Stimulated activated CD4-positive, alpha-beta T cell treated with anti-CD3 and anti-CD28 coated beads, Interleukin-12 subunit alpha, Interleukin-12 subunit beta, amount 100 ng/mL, for 24 hours (primary cell): ENCODE data around the gene KMT2A.
"Not testable (repeated sequence)": the region's sequence is repeated elsewhere in the genome, so short reads cannot be mapped to it uniquely, and the experiment has no call there.

ENCODE experiments used
- DNase-seq, 2 experiments: peaks; one replicate each; pipeline ENCODE4 v3.0.0-alpha.2; 2020; ENCODE audit warnings: low read depth in 2 of 2

The KMT2A gene

GRCh38 chr11:118435290-118435892, 901 bp upstream of the KMT2A start:
- DNase-seq = peak; percentile 43 to 60

GRCh38 chr11:118436639-118437207, 431 bp downstream of the KMT2A start:
- DNase-seq = peak; percentile 4 to 21

- DNase-seq = peak; percentile 19 to 43
These were observed 1.2 kb downstream of the KMT2A start for GRCh38 chr11:118437208-118438125.

GRCh38 chr11:118438314-118438931, 2.1 kb downstream of the KMT2A start:
- DNase-seq = peak; percentile 13 to 20

- no peak for DNase-seq
These were observed 3.4 kb downstream of the KMT2A start for GRCh38 chr11:118439646-118440045.

- DNase-seq = no peak
These were observed 5.5 kb downstream of the KMT2A start for GRCh38 chr11:118441770-118442275.

- DNase-seq = no peak
These were observed 6.0 kb downstream of the KMT2A start for GRCh38 chr11:118442301-118442700.

- DNase-seq = no peak
These were observed 6.8 kb downstream of the KMT2A start for GRCh38 chr11:118442908-118443589.

GRCh38 chr11:118443590-118444218, 7.4 kb downstream of the KMT2A start:
- no peak for DNase-seq

GRCh38 chr11:118447423-118447822, 11.1 kb downstream of the KMT2A start:
- no peak for DNase-seq

- DNase-seq = no peak
These were observed 12.0 kb downstream of the KMT2A start for GRCh38 chr11:118448294-118448693.

GRCh38 chr11:118449316-118449918, 13.1 kb downstream of the KMT2A start:
- DNase-seq = no peak

- no peak for DNase-seq
These were observed 14.2 kb downstream of the KMT2A start for GRCh38 chr11:118450451-118450850.

- no peak for DNase-seq
These were observed 25.9 kb downstream of the KMT2A start for GRCh38 chr11:118462178-118462577.

- DNase-seq = not testable (repeated sequence)
These were observed 32.7 kb downstream of the KMT2A start for GRCh38 chr11:118468968-118469367.

- DNase-seq = no peak
These were observed 34.7 kb downstream of the KMT2A start for GRCh38 chr11:118471030-118471429.

GRCh38 chr11:118473537-118473936, 37.2 kb downstream of the KMT2A start:
- DNase-seq = no peak

- no peak for DNase-seq
These were observed 40.4 kb downstream of the KMT2A start for GRCh38 chr11:118476676-118477075.

- DNase-seq = not testable (repeated sequence)
These were observed 44.9 kb downstream of the KMT2A start for GRCh38 chr11:118481238-118481637.

GRCh38 chr11:118484405-118484804, 48.1 kb downstream of the KMT2A start:
- DNase-seq = no peak

GRCh38 chr11:118485273-118485672, 49.0 kb downstream of the KMT2A start:
- no peak for DNase-seq
